Neural crest cell (in vitro differentiated cells): ENCODE results near the gene SGPL1. TPM values are rescaled to one million over a fixed set of nuclear protein-coding genes. Genes with fewer than 3 reads are reported as not detected.
"Not testable (repeated sequence)": the region's sequence is repeated elsewhere in the genome, so short reads cannot be mapped to it uniquely, and the experiment has no call there.

Experiments used
- DNase-seq: peaks from one replicate; pipeline ENCODE4 v3.0.0; 2021; ENCODE audit warnings: low read depth, mixed read lengths, low spot score
- H3K27ac Mint-ChIP-seq: one replicate; pipeline ENCODE4 v1.8.0; 2021; ENCODE audit warnings: mild to moderate bottlenecking, mixed read lengths; ENCODE audit not compliant: unreplicated experiment
- H3K27me3 Mint-ChIP-seq: 2 replicates; pipeline ENCODE4 v1.8.0; 2021; ENCODE audit warnings: low read depth, mild to moderate bottlenecking, mixed read lengths
- H3K36me3 Mint-ChIP-seq: 2 replicates; pipeline ENCODE4 v1.8.0; 2021; ENCODE audit warnings: low read depth, mild to moderate bottlenecking, mixed read lengths
- H3K4me1 Mint-ChIP-seq: 2 replicates; pipeline ENCODE4 v1.8.0; 2021; ENCODE audit warnings: mixed read lengths
- H3K4me3 Mint-ChIP-seq: one replicate; pipeline ENCODE4 v1.8.0; 2021; ENCODE audit warnings: mild to moderate bottlenecking, mixed read lengths
- H3K9me3 Mint-ChIP-seq: 2 replicates; pipeline ENCODE4 v1.8.0; 2021; ENCODE audit warnings: mixed read lengths
- long read RNA-seq: library from polyadenylated mRNA; unstranded; transcript quantifications from one replicate; pipeline ENCODE4 v2.0.0, GENCODE V29; 2020
- total RNA-seq: library from RNA; stranded (reverse); gene quantifications from 2 replicates; pipeline ENCODE4 v1.2.1, GENCODE V29; 2021
- TF ChIP-seq, protein P1 (sequence below): fragments of 200-600 bp; sonication (generic); conservative IDR thresholded peaks from 2 replicates; pipeline ENCODE4 v1.5.0; 2021; ENCODE audit warnings: antibody characterized with exemption, mild to moderate bottlenecking

The SGPL1 gene, protein sequence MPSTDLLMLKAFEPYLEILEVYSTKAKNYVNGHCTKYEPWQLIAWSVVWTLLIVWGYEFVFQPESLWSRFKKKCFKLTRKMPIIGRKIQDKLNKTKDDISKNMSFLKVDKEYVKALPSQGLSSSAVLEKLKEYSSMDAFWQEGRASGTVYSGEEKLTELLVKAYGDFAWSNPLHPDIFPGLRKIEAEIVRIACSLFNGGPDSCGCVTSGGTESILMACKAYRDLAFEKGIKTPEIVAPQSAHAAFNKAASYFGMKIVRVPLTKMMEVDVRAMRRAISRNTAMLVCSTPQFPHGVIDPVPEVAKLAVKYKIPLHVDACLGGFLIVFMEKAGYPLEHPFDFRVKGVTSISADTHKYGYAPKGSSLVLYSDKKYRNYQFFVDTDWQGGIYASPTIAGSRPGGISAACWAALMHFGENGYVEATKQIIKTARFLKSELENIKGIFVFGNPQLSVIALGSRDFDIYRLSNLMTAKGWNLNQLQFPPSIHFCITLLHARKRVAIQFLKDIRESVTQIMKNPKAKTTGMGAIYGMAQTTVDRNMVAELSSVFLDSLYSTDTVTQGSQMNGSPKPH
- total RNA-seq = 48.0 and 58.2 TPM in 2 replicates
- long read RNA-seq, partial matches to known transcripts = 2 of 24 reads
- long read RNA-seq, other reads (novel, unspliced or antisense) = 22 of 24 reads

DNA sequence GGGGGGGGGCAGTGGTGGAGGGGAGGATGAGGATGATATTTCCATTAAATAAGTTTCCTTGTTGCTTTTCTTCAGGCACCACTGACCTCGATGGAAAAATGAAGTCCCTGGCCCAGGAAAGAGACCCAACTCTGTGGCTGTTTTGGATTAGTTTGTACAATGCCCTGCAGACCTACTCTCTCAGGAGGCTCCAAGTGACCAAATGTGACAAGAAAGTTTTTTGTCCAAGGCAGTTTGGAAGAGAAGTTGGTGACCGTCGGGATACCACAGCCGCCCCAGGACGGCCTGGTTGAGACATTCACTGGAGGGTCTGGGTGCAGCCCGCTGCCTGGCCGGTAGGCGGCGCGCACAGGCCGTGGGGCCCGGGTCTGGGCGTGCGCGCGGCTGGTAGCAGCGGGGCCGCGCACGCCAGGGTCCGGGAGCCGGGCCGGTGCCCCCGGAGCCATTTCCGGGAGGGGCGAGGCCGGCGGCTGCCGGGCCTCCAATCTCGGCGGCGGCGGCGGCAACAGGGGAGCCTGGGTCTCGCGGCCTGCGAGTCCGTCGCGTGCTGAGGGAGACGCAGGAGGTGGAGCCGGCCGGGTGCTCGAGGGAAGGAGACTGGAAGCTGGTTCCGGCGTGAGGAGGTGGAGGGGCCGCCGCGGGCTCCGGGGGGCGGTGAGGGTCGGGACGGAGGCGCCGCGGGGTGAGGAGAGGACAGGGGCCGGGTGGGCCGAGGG lies at the start of gene SGPL1:
Gene SGPL1 (plus strand): TSS at position 445 of the 716 bp plus-strand sequence. CDS start 906 bp downstream, outside the sequence.
- H3K27ac Mint-ChIP-seq = peak within 1 kb of the TSS; percentile 95
- DNase-seq = peak; percentile 88
- H3K4me3 Mint-ChIP-seq = peak within 1 kb of the TSS; percentile 96
- H3K4me1 Mint-ChIP-seq = peaks cover 14% of the 10 kb centered on the region
- H3K36me3 Mint-ChIP-seq = peaks cover 4% of the 10 kb centered on the region
- TF ChIP-seq, protein P1, sequence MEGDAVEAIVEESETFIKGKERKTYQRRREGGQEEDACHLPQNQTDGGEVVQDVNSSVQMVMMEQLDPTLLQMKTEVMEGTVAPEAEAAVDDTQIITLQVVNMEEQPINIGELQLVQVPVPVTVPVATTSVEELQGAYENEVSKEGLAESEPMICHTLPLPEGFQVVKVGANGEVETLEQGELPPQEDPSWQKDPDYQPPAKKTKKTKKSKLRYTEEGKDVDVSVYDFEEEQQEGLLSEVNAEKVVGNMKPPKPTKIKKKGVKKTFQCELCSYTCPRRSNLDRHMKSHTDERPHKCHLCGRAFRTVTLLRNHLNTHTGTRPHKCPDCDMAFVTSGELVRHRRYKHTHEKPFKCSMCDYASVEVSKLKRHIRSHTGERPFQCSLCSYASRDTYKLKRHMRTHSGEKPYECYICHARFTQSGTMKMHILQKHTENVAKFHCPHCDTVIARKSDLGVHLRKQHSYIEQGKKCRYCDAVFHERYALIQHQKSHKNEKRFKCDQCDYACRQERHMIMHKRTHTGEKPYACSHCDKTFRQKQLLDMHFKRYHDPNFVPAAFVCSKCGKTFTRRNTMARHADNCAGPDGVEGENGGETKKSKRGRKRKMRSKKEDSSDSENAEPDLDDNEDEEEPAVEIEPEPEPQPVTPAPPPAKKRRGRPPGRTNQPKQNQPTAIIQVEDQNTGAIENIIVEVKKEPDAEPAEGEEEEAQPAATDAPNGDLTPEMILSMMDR = peak; percentile 96
- no peaks in the 10 kb centered on the region for H3K27me3 Mint-ChIP-seq
- H3K9me3 Mint-ChIP-seq = no peaks in the 10 kb centered on the region

DNA sequence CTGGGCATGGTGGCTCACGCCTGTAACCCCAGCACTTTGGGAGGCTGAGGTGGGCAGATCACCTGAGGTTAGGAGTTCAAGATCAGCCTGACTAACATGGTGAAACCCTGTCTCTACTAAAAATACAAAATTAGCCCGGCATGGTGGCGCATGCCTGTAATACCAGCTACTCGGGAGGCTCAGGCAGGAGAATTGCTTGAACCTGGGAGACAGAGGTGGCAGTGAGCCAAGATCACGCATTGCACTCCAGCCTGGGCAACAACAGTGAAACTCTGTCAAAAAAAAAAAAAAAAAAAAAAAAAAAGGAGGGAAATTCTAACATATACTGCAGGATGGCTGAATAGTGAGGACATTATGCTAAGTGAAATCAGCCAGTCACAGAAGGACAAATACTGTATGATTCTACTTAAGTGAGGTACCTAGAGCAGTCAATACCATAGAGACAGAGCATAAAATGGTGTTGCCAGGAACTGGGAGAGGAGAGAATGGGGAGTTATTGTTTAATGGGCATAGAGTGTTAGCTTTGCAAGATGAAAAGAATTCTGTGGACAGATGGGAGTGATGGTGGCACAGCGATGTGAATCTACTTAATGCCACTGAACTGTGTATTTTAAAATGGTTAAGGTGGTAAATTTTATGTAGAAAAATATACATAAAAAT lies 47.6 kb upstream of the SGPL1 start:
- H3K27ac Mint-ChIP-seq, H3K27me3 Mint-ChIP-seq, H3K4me3 Mint-ChIP-seq, DNase-seq, H3K4me1 Mint-ChIP-seq, H3K36me3 Mint-ChIP-seq: not testable (repeated sequence)
- peaks cover 10% of the 10 kb centered on the region for H3K9me3 Mint-ChIP-seq

DNA sequence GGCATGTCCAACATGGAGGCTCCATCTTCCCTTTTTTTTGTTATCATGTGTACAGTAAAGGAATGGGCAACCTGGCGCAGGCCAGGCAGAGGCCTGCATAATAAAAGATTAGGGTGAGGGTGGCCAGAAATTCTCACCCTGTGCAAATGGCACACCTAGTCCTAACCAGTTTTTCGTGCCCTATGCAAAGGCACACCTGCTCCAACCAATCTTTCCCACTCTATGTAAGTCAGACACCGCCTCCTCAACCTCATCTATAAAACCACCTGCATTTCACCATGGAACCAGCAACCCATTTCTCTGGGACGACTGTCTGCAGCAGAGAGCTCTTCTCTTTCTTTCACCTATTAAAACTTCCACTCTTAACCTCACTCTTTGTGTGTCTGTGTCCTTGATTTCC lies 46.6 kb upstream of the SGPL1 start:
- no peak for DNase-seq
- Mint-ChIP-seq H3K36me3 (peaks cover 6% of the 10 kb centered on the region), H3K27ac (no peak overlapping the region), H3K4me1 (no peaks in the 10 kb centered on the region), H3K9me3 (peaks cover 10% of the 10 kb centered on the region), H3K27me3 (no peaks in the 10 kb centered on the region), H3K4me3 (no peak overlapping the region)
- TF ChIP-seq, protein P1 = no peak

DNA sequence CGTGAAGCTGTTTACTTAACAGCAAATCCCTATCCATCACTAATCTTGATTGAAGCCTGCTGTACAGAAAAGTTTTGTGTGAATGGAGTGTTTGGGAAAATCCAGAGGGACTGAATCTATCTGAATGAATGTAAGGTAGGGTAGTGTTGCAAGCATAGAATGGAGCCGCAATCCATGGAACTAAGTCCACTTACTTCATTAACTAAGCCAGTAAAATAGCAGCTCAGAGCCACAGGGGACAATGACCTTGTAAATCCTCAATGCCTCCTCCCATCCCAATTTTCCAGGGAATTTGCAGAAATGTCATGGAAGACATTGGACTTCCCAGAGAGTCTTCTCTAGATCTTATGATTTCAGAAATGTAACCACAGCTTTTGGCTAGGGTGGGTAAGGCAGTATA lies 45.7 kb upstream of the SGPL1 start:
- Mint-ChIP-seq H3K4me1 (no peaks in the 10 kb centered on the region), H3K27ac (no peak overlapping the region), H3K4me3 (no peak overlapping the region), H3K36me3 (peaks cover 6% of the 10 kb centered on the region), H3K27me3 (no peaks in the 10 kb centered on the region), H3K9me3 (peaks cover 10% of the 10 kb centered on the region)
- TF ChIP-seq, protein P1 = no peak
- DNase-seq = no peak

DNA sequence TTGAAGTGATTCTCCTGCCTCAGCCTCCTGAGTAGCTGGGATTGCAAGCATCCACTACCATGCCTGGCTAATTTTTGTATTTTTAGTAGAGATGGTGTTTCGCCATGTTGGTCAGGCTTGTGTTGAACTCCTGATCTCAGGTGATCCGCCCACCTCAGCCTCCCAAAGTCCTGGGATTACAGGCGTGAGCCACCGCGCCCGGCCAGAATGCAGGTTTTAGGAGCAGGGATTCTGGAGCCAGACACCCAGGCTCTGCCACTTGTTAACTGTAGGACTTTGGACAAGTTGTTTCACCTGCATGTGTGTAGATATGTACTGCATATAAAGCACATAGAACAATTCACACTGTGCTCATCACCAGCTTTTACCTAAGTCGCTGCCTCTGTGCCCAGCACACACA lies 45.2 kb upstream of the SGPL1 start:
- H3K4me1 Mint-ChIP-seq, H3K27ac Mint-ChIP-seq, DNase-seq, H3K27me3 Mint-ChIP-seq, H3K9me3 Mint-ChIP-seq, H3K36me3 Mint-ChIP-seq, H3K4me3 Mint-ChIP-seq: not testable (repeated sequence)
